NCI-H2107 treated with DMSO at 0.1 percent for 48 hours (cell line): ENCODE measurements around the gene KLHL10.
A peak's percentile ranks its signal among the peaks of the same experiment; 100 is the strongest.
"Not testable (repeated sequence)": the region's sequence is repeated elsewhere in the genome, so short reads cannot be mapped to it uniquely, and the experiment has no call there.

Source experiments
- DNase-seq: peaks from one replicate; lab custom pipeline; 2025; ENCODE audit not compliant: unreplicated experiment; lab: John Stamatoyannopoulos, UW

The KLHL10 gene

GRCh38 chr17:41813152-41813680 lies 24.4 kb upstream of the KLHL10 start:
- DNase-seq = no peak

GRCh38 chr17:41813699-41814124 lies 23.9 kb upstream of the KLHL10 start:
- DNase-seq = no peak

- no peak for DNase-seq
Observed at GRCh38 chr17:41814195-41814594, 23.4 kb upstream of the KLHL10 start.

GRCh38 chr17:41816637-41817320 lies 20.8 kb upstream of the KLHL10 start:
- no peak for DNase-seq

- no peak for DNase-seq
Observed at GRCh38 chr17:41818024-41818423, 19.6 kb upstream of the KLHL10 start.

- DNase-seq = no peak
Observed at GRCh38 chr17:41821776-41822175, 15.8 kb upstream of the KLHL10 start.

GRCh38 chr17:41822216-41823140 lies 15.1 kb upstream of the KLHL10 start:
- DNase-seq = no peak

- DNase-seq = no peak
Observed at GRCh38 chr17:41823141-41823524, 14.5 kb upstream of the KLHL10 start.

- no peak for DNase-seq
Observed at GRCh38 chr17:41823580-41823979, 14.0 kb upstream of the KLHL10 start.

- DNase-seq = no peak
Observed at GRCh38 chr17:41824086-41824485, 13.5 kb upstream of the KLHL10 start.

GRCh38 chr17:41825175-41825845 lies 12.3 kb upstream of the KLHL10 start:
- DNase-seq = no peak

- DNase-seq = not testable (repeated sequence)
Observed at GRCh38 chr17:41829961-41830360, 7.7 kb upstream of the KLHL10 start.

GRCh38 chr17:41835214-41835799 lies 2.3 kb upstream of the KLHL10 start:
- DNase-seq = no peak

GRCh38 chr17:41835800-41836549 lies 1.6 kb upstream of the KLHL10 start, which contains the start of gene NT5C3B:
Gene NT5C3B, minus strand, starts transcription at chr17:41836232. Its CDS starts 39 bp downstream, at chr17:41836193.
- no peak for DNase-seq

GRCh38 chr17:41836550-41837196 lies 952 bp upstream of the KLHL10 start:
- DNase-seq = peak; percentile 35

- not testable (repeated sequence) for DNase-seq
Observed at GRCh38 chr17:41839448-41839847, 1.8 kb downstream of the KLHL10 start.

- DNase-seq = not testable (repeated sequence)
Observed at GRCh38 chr17:41840781-41841180, 3.2 kb downstream of the KLHL10 start.

GRCh38 chr17:41844971-41845370 lies 7.3 kb downstream of the KLHL10 start:
- no peak for DNase-seq

GRCh38 chr17:41848788-41849187 lies 11.2 kb downstream of the KLHL10 start:
- no peak for DNase-seq
